NCI-H82 treated with DMSO at 0.1 percent for 48 hours (cell line): ENCODE results near the gene LDB2.
"Not testable (repeated sequence)": the region's sequence is repeated elsewhere in the genome, so short reads cannot be mapped to it uniquely, and the experiment has no call there.

Experiments used
- DNase-seq: peaks from one replicate; lab custom pipeline; 2025; ENCODE audit not compliant: unreplicated experiment; lab: John Stamatoyannopoulos, UW

The LDB2 gene

GRCh38 chr4:16660656-16661055 is 237.8 kb downstream of the LDB2 start:
- no peak for DNase-seq

GRCh38 chr4:16659694-16660093 is 238.8 kb downstream of the LDB2 start:
- no peak for DNase-seq

GRCh38 chr4:16659079-16659478 is 239.4 kb downstream of the LDB2 start:
- DNase-seq, result no peak

- no peak for DNase-seq
Observed at GRCh38 chr4:16658183-16658582, 240.3 kb downstream of the LDB2 start.

- no peak for DNase-seq
Observed at GRCh38 chr4:16655111-16655510, 243.3 kb downstream of the LDB2 start.

- no peak for DNase-seq
Observed at GRCh38 chr4:16652732-16653305, 245.6 kb downstream of the LDB2 start.

- no peak for DNase-seq
Observed at GRCh38 chr4:16646459-16646858, 252.0 kb downstream of the LDB2 start.

GRCh38 chr4:16643893-16644292 is 254.6 kb downstream of the LDB2 start:
- no peak for DNase-seq

GRCh38 chr4:16642897-16643296 is 255.5 kb downstream of the LDB2 start:
- DNase-seq, result no peak

GRCh38 chr4:16641971-16642370 is 256.5 kb downstream of the LDB2 start:
- DNase-seq, result no peak

- DNase-seq, result no peak
Observed at GRCh38 chr4:16636912-16637630, 261.4 kb downstream of the LDB2 start.

- no peak for DNase-seq
Observed at GRCh38 chr4:16636304-16636703, 262.1 kb downstream of the LDB2 start.

- DNase-seq, result not testable (repeated sequence)
Observed at GRCh38 chr4:16629274-16629673, 269.2 kb downstream of the LDB2 start.

GRCh38 chr4:16628835-16629234 is 269.6 kb downstream of the LDB2 start:
- DNase-seq, result not testable (repeated sequence)

GRCh38 chr4:16627999-16628398 is 270.4 kb downstream of the LDB2 start:
- no peak for DNase-seq

GRCh38 chr4:16626945-16627344 is 271.5 kb downstream of the LDB2 start:
- DNase-seq, result no peak

GRCh38 chr4:16622826-16623225 is 275.6 kb downstream of the LDB2 start:
- DNase-seq, result no peak

- no peak for DNase-seq
Observed at GRCh38 chr4:16617435-16617834, 281.0 kb downstream of the LDB2 start.

- no peak for DNase-seq
Observed at GRCh38 chr4:16617011-16617410, 281.4 kb downstream of the LDB2 start.

GRCh38 chr4:16609170-16609758 is 289.2 kb downstream of the LDB2 start:
- DNase-seq, result peak; percentile 81

GRCh38 chr4:16608611-16609125 is 289.8 kb downstream of the LDB2 start:
- DNase-seq, result no peak

GRCh38 chr4:16608123-16608522 is 290.3 kb downstream of the LDB2 start:
- DNase-seq, result no peak
